Mesendoderm (in vitro differentiated cells): ENCODE results near the gene DENND4A.
"Not testable (repeated sequence)": the region's sequence is repeated elsewhere in the genome, so short reads cannot be mapped to it uniquely, and the experiment has no call there.

Experiments
- DNase-seq: peaks from one replicate; pipeline ENCODE4 v3.0.0; 2013
- H2AK5ac ChIP-seq: 2 replicates; pipeline ENCODE4 v1.6.1; 2013; ENCODE audit warnings: low read length, inconsistent platforms
- H2BK120ac ChIP-seq: 2 replicates; pipeline ENCODE4 v1.6.1; 2013; ENCODE audit warnings: low read depth, mild to moderate bottlenecking, low read length, moderate library complexity, mixed read lengths
- H2BK15ac ChIP-seq: replicated peaks from 2 replicates; pipeline ENCODE4 v1.6.1; 2013; ENCODE audit warnings: low read depth, mild to moderate bottlenecking, moderate library complexity
- H2BK5ac ChIP-seq: 2 replicates; pipeline ENCODE4 v1.6.1; 2013; ENCODE audit warnings: low read length, inconsistent platforms
- H3K18ac ChIP-seq: 2 replicates; pipeline ENCODE4 v1.6.1; 2013; ENCODE audit warnings: mild to moderate bottlenecking, low read length, mixed read lengths
- H3K23ac ChIP-seq: one replicate; pipeline ENCODE4 v1.6.1; 2013; ENCODE audit warnings: low read length
- H3K27ac ChIP-seq: 2 replicates; pipeline ENCODE4 v1.5.1; 2013; ENCODE audit warnings: low read depth, mild to moderate bottlenecking, inconsistent platforms, low read length, moderate library complexity
- H3K27me3 ChIP-seq: 2 replicates; pipeline ENCODE4 v1.6.1; 2013; ENCODE audit warnings: low read length, control low read depth, mild to moderate bottlenecking, inconsistent platforms; ENCODE audit not compliant: insufficient read depth, poor library complexity
- H3K36me3 ChIP-seq: 2 replicates; pipeline ENCODE4 v1.6.1; 2013; ENCODE audit warnings: low read length, inconsistent platforms; ENCODE audit not compliant: control insufficient read depth, insufficient read depth
- H3K4ac ChIP-seq: one replicate; pipeline ENCODE4 v1.6.1; 2013; ENCODE audit warnings: low read depth, mild to moderate bottlenecking, low read length, moderate library complexity
- H3K4me1 ChIP-seq: 2 replicates; pipeline ENCODE4 v1.6.1; 2013; ENCODE audit warnings: low read depth, low read length, inconsistent platforms; ENCODE audit not compliant: control insufficient read depth
- H3K4me2 ChIP-seq: 2 replicates; pipeline ENCODE4 v1.6.1; 2013; ENCODE audit warnings: low read length
- H3K4me3 ChIP-seq: 2 replicates; pipeline ENCODE4 v1.5.1; 2013; ENCODE audit warnings: mild to moderate bottlenecking, low read length
- H3K56ac ChIP-seq: one replicate; pipeline ENCODE4 v1.6.1; 2013; ENCODE audit warnings: low read length
- H3K79me1 ChIP-seq: 2 replicates; pipeline ENCODE4 v1.6.1; 2013; ENCODE audit warnings: low read length, inconsistent platforms
- H3K79me2 ChIP-seq: 2 replicates; pipeline ENCODE4 v1.6.1; 2013; ENCODE audit warnings: mild to moderate bottlenecking, low read length; ENCODE audit not compliant: control insufficient read depth, insufficient read depth
- H3K9ac ChIP-seq: 2 replicates; pipeline ENCODE4 v1.6.1; 2013; ENCODE audit warnings: low read length, inconsistent platforms
- H4K5ac ChIP-seq: one replicate; pipeline ENCODE4 v1.6.1; 2013; ENCODE audit warnings: low read length
- H4K8ac ChIP-seq: one replicate; pipeline ENCODE4 v1.6.1; 2013; ENCODE audit warnings: low read depth, mild to moderate bottlenecking, control low read depth, low read length, moderate library complexity
- WGBS: extraction: QIAGEN DNeasy Blood & Tissue Kit; methylation state at CpG from one replicate; pipeline ENCODE4 v1.1.7; 2013; ENCODE audit warnings: low lambda C conversion rate, missing lambda C conversion rate; ENCODE audit not compliant: insufficient coverage; ENCODE audit errors: extremely low coverage; 5-methylcytosine and 5-hydroxymethylcytosine counted together

The DENND4A gene

DNA sequence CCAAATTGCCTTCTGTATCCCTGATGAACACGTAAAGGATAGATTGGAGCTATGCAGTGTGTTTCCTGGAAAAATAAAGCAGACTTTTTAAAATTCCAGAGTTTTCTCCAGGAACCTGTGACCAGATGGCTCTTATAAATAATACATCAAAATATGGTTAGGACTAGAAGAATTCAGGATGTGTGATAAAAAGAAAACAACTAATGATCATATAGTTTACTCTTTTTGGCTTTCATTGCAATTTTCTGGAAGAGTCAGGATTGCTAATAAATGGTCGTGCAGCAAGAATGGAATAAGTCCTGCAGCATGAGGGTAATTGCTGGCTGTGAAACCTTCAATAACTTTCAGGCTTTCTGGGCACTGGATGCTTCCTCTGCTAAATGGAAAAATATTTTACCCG lies 30.2 kb upstream of the DENND4A start:
- Histone ChIP-seq H3K23ac (no peak overlapping the region), H2AK5ac (no peak overlapping the region), H3K4me1 (no peaks in the 10 kb centered on the region), H2BK120ac (no peak overlapping the region), H3K79me1 (no peaks in the 10 kb centered on the region), H3K4ac (no peak overlapping the region), H3K18ac (no peak overlapping the region), H3K4me2 (no peak overlapping the region), H3K56ac (no peak overlapping the region), H2BK5ac (no peak overlapping the region), H3K79me2 (no peaks in the 10 kb centered on the region), H3K4me3 (no peak overlapping the region), H4K5ac (no peak overlapping the region), H3K27me3 (no peaks in the 10 kb centered on the region), H4K8ac (no peak overlapping the region), H2BK15ac (no peak overlapping the region), H3K9ac (no peak overlapping the region), H3K27ac (no peak overlapping the region), H3K36me3 (no peaks in the 10 kb centered on the region)
- DNase-seq = no peak
- no CpG with 5 or more reads among the region's 3 CpGs for WGBS

DNA sequence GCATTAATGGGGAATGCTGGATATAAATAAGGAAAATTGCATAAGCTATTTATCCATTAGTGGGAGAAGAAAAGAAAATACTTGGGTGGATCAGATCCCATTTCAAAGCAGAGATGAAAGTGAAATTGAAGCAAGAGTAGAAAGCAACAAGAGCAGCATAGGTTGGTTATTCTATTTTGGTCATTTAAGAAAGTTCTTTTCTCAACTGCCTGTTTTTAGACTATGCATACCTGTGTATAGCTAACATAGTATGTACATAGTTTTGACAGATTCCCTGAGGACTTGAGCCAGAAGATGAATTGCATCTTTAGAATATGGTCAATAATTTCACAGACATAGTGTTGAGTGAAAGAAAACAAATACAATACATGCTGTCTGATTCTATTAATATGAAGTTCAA lies 29.0 kb upstream of the DENND4A start:
- Histone ChIP-seq H2BK120ac (no peak overlapping the region), H3K23ac (no peak overlapping the region), H3K56ac (no peak overlapping the region)

DNA sequence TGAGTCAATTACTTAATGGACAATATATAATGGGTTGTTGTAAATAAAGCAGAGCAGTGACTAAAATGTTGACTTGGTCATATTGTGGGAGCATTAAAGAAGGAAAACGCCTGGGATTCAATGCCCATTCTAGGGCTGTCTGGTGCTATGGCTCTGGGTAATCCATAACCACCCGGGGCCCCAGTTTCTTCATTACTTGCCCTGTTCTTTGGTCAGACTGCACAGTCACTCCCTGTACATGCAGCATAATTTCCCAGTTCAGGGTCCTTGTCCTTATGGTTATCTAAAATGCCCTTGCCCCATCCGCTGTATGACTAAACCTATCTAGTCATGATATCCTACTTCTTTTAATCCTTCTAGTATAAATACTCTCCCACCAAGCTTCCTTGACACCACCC lies 27.5 kb upstream of the DENND4A start:
- no CpG with 5 or more reads among the region's 3 CpGs for WGBS
- Histone ChIP-seq H3K23ac (no peak overlapping the region), H4K5ac (no peak overlapping the region), H2BK15ac (no peak overlapping the region), H4K8ac (no peak overlapping the region), H3K18ac (no peak overlapping the region), H3K4ac (no peak overlapping the region), H3K9ac (no peak overlapping the region), H3K27me3 (no peaks in the 10 kb centered on the region), H3K79me2 (no peaks in the 10 kb centered on the region), H2AK5ac (no peak overlapping the region), H2BK120ac (no peak overlapping the region), H3K4me1 (no peaks in the 10 kb centered on the region), H3K36me3 (no peaks in the 10 kb centered on the region), H3K56ac (no peak overlapping the region), H2BK5ac (no peak overlapping the region), H3K4me2 (no peak overlapping the region), H3K27ac (no peak overlapping the region), H3K79me1 (no peaks in the 10 kb centered on the region), H3K4me3 (no peak overlapping the region)
- no peak for DNase-seq

More for the DNA sequence above, 29.0 kb upstream of the DENND4A start:
- no peak for DNase-seq
- Histone ChIP-seq H4K5ac (no peak overlapping the region), H3K9ac (no peak overlapping the region), H3K4me2 (no peak overlapping the region), H3K36me3 (no peaks in the 10 kb centered on the region), H3K79me2 (no peaks in the 10 kb centered on the region), H4K8ac (no peak overlapping the region), H3K18ac (no peak overlapping the region), H3K4me3 (no peak overlapping the region), H2BK15ac (no peak overlapping the region), H3K79me1 (no peaks in the 10 kb centered on the region), H3K27ac (no peak overlapping the region), H2BK5ac (no peak overlapping the region), H3K4me1 (no peaks in the 10 kb centered on the region), H3K27me3 (no peaks in the 10 kb centered on the region), H2AK5ac (no peak overlapping the region), H3K4ac (no peak overlapping the region)

DNA sequence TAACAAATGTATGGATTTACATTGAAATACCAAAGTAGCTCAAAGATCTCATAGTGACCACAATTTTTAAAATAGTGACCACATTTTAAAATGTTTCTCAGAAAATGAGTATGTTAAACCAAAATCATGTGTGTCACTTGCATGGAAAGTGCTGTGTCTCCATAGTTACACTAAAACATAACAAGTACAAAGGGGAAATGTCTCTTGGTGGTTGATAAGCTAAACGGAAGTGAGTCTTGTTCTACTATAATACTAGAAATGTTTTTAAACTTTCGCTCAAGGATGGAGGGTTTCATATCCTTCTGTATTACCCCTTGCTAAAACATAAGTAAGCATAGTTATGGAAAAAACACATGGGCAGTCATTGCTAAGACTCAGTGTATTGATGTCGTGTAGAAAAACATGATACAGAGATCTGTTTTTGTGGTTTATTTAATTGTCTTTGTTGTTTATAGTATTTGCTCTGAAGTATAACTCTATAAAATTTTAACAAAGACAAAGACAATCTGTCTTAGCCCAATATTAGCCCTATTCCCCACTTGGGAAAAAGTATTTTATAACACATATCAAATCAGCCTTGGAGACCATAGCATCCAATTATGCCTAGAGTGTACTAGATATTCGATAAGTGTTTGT lies 27.0 kb upstream of the DENND4A start:
- no peak overlapping the region for H2AK5ac ChIP-seq
- no peaks in the 10 kb centered on the region for H3K79me2 ChIP-seq
- H3K27ac ChIP-seq = no peak overlapping the region
- no peak overlapping the region for H2BK120ac ChIP-seq
- no peak overlapping the region for H3K4ac ChIP-seq
- H3K4me1 ChIP-seq = no peaks in the 10 kb centered on the region
- no peak overlapping the region for H3K4me2 ChIP-seq
- no peak overlapping the region for H2BK15ac ChIP-seq
- no peak overlapping the region for H3K23ac ChIP-seq
- no CpG with 5 or more reads among the region's 4 CpGs for WGBS
- no peak overlapping the region for H3K9ac ChIP-seq
- no peak overlapping the region for H3K56ac ChIP-seq
- H3K4me3 ChIP-seq = no peak overlapping the region
- H4K8ac ChIP-seq = no peak overlapping the region
- H3K36me3 ChIP-seq = no peaks in the 10 kb centered on the region
- no peak overlapping the region for H4K5ac ChIP-seq
- H2BK5ac ChIP-seq = no peak overlapping the region
- no peaks in the 10 kb centered on the region for H3K27me3 ChIP-seq
- no peak for DNase-seq
- H3K18ac ChIP-seq = no peak overlapping the region
- H3K79me1 ChIP-seq = no peaks in the 10 kb centered on the region

DNA sequence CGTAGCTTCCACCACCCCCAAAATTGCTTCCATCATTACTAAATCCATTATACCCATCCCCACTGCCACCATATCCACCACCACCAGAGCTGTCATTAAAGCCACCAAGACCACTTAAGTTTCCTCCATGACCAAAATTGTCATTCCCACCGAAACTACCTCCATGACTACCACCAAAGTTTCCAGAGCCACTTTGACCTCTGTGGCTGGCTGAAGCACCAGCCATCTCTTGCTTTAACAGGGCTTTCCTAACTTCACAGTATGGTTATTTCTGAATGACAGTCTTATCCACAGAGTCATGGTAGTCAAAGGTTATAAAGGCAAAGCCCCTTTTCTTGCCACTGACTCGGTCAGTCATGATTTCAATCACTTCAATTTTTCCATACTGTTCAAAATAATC lies 24.3 kb upstream of the DENND4A start:
- H2BK5ac ChIP-seq = no peak overlapping the region
- H3K79me2 ChIP-seq = no peaks in the 10 kb centered on the region
- no peaks in the 10 kb centered on the region for H3K36me3 ChIP-seq
- no peak overlapping the region for H3K56ac ChIP-seq
- no peaks in the 10 kb centered on the region for H3K4me1 ChIP-seq
- H3K4me3 ChIP-seq = no peak overlapping the region
- H4K5ac ChIP-seq = no peak overlapping the region
- WGBS = no CpG with 5 or more reads among the region's 3 CpGs
- H2BK120ac ChIP-seq = no peak overlapping the region
- H3K27ac ChIP-seq = no peak overlapping the region
- H3K23ac ChIP-seq = no peak overlapping the region
- H2AK5ac ChIP-seq = no peak overlapping the region
- no peaks in the 10 kb centered on the region for H3K79me1 ChIP-seq
- H3K9ac ChIP-seq = no peak overlapping the region
- H3K4ac ChIP-seq = no peak overlapping the region
- DNase-seq = no peak
- H3K27me3 ChIP-seq = no peaks in the 10 kb centered on the region
- no peak overlapping the region for H3K4me2 ChIP-seq
- no peak overlapping the region for H2BK15ac ChIP-seq
- no peak overlapping the region for H3K18ac ChIP-seq
- no peak overlapping the region for H4K8ac ChIP-seq

DNA sequence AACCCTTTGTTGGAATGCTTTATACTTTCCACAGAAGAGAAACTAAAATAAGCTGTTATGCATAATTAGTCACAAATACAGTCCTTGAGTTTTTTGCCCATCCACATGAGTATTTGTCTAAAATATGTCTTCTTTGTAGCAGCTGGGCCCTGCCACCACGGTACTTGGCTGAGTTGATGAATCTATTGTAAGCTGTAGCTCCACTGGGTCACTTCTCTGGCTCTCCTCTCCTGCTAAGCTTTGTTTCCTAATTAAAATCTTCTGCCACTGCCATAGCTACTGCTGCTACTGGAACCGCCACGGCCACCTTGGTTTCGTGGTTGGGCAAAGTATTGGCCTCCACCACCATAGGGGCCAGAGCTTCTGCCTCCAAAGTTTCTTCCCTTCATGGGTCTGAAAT lies 23.9 kb upstream of the DENND4A start:
- H3K18ac ChIP-seq, H2BK120ac ChIP-seq, H3K27me3 ChIP-seq, H3K36me3 ChIP-seq, H3K23ac ChIP-seq, H3K56ac ChIP-seq, H3K4me2 ChIP-seq, DNase-seq, H3K27ac ChIP-seq, H2BK15ac ChIP-seq, H4K5ac ChIP-seq, H3K4ac ChIP-seq, H2BK5ac ChIP-seq, H2AK5ac ChIP-seq, H3K4me3 ChIP-seq, H3K4me1 ChIP-seq, H3K79me2 ChIP-seq, H3K79me1 ChIP-seq, H4K8ac ChIP-seq, H3K9ac ChIP-seq: not testable (repeated sequence)
- WGBS = no CpG with 5 or more reads among the region's 4 CpGs
